H7 (cell line): ENCODE measurements around the gene ARHGAP40. TPM values are rescaled to one million over a fixed set of nuclear protein-coding genes. Genes with fewer than 3 reads are reported as not detected.

Source experiments
- DNase-seq: peaks from one replicate; pipeline ENCODE4 v3.0.0; 2012
- H3K27me3 ChIP-seq: 2 replicates; pipeline ENCODE4 v1.6.0; 2011; ENCODE audit warnings: mild to moderate bottlenecking, low read length; ENCODE audit not compliant: control insufficient read depth, insufficient read depth
- H3K36me3 ChIP-seq: replicated peaks from 2 replicates; pipeline ENCODE4 v1.5.1; 2011; ENCODE audit warnings: low read length; ENCODE audit not compliant: control insufficient read depth, insufficient read depth
- H3K4me3 ChIP-seq: 2 replicates; pipeline ENCODE4 v1.5.1; 2011; ENCODE audit warnings: low read depth, mild to moderate bottlenecking, control low read depth, low read length, moderate library complexity; ENCODE audit not compliant: insufficient read depth
- total RNA-seq: library from RNA; depleted of rRNA; stranded (reverse); fragments of >200 nt; shearing (Covaris generic); gene quantifications from 2 replicates; pipeline ENCODE4 v1.2.3, GENCODE V29; 2014

The ARHGAP40 gene
- total RNA-seq, 1 experiment from 2014 or later: 13.2 TPM

DNA sequence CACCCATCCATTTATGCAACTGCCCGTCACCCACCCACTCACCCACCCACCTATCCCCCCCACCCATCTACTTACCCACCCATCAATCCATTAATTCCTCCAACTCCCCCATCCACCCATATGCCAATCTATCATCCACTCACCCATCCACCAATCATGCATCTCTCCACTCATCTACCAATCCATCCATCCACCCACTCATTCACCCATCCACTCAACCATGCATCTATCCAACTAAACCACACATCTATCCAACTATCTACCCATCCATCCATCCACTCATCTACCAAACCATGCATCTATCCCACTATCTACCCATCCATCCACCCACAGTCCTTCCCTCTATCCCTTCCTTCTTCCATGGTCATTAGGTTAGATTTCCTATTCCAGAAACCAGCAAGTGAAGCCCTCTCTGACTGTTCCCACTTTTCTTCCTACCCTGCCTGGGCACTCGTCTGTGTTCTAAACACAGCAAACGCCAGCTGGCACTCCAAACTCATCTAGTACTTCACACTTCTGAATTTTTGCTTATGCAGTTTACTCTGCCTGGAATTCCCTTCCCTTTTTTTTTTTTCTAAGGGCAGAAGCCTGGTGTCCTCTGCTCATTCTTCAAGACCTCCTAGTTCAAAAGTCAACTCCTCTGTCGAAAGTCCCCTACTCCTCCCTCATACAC lies 43.1 kb downstream of the ARHGAP40 start:
- Histone ChIP-seq H3K27me3 (peaks cover 18% of the 10 kb centered on the region), H3K36me3 (no peaks in the 10 kb centered on the region), H3K4me3 (no peak overlapping the region)
- DNase-seq: no peak

DNA sequence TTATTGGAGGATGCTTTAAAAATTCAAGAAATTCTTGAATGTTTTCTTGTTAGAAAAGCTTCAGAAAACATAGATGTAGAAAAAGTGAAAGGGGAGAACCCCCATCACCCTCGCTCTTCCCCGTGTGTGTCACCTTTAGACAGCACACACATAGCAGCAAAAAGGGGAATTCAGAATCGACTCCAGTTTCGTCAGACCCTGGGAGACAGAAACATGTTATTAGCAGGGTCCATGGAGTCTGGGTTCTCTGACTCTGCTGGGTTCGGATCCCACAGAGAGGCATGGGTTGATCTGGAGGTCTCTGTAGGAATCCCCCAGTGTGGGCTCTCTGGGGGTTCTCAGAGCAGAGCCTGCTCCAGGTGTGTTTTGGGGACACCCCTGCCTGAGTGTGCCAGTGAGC lies 43.7 kb downstream of the ARHGAP40 start:
- H3K4me3 ChIP-seq: no peak overlapping the region
- peaks cover 18% of the 10 kb centered on the region for H3K27me3 ChIP-seq
- DNase-seq: no peak
- H3K36me3 ChIP-seq: no peaks in the 10 kb centered on the region

DNA sequence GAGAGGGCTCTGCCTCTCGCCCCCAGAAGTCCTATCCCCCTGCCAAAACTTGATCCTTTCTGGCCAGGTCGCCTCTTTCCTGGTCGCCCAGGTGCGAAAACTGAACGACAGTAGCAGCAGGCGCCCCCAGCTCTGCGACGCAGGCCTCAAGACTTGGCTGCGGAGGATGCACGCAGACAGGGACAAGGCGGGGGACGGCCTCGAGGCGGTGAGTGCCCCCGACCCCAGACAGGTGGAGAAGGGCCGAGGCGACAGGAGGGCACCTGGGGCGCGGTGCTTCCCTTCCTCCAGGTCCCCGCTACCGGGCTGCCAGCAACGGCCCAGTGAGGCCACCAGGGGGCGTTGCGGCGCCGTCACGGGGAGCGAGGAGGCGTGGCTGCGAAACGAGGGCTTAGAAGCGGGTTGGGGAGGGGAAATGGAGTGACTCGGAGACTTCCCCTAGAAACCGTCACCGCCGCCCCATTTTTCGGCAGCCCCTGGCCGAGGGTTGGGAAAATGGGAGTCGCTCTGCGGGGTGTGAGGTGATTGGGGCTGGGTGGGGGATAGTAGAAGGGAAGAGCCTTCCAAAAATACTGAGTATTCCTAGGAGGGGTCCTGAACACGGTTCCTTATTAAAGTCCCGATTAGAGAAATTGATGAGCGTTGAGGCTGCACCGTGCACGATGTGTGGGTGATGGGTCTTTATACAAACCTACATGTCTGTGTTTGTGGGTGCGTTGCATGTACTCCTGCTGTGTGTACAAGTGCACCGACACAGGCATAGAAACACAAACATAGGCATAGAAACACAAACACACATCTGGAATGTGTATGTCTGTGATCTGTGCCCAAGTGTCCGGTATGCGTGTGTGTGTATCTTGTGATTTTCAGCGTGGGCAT lies 44.6 kb downstream of the ARHGAP40 start:
- Histone ChIP-seq H3K4me3 (peak overlapping the region; percentile 24), H3K27me3 (peaks cover 18% of the 10 kb centered on the region), H3K36me3 (no peaks in the 10 kb centered on the region)
- peak; percentile 97 for DNase-seq

DNA sequence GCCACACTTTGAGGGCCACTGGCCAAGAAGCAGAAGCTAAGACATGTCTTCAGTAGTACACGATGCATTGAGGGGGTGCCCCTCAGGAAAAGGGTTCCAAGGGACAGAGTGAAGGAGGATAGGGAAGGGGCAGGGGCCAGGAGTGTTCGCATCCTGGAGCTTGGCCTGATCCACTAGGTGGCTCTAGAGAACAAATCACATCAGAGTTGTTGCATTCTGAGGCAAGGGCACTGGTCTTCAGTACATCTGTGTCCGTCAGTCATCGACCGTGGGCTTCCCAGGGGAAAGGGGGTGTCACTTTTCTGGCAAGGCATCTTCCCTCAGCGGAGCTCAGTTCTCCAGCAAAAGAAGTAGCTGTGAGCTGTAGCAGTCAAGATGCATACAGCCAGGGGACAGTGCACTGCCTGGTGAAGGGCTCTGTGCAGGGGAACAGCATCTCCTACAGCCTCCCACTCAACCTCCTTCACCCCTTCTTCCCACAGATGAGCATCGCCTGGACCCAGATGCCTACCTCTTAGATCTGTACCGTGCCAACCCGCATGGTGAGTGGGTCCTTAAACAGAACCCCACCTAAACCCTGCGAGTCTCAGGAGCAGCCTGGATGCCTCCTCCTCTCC lies 47.8 kb downstream of the ARHGAP40 start:
- no peaks in the 10 kb centered on the region for H3K36me3 ChIP-seq
- H3K27me3 ChIP-seq: peaks cover 18% of the 10 kb centered on the region
- H3K4me3 ChIP-seq: no peak overlapping the region
- DNase-seq: peak; percentile 83

DNA sequence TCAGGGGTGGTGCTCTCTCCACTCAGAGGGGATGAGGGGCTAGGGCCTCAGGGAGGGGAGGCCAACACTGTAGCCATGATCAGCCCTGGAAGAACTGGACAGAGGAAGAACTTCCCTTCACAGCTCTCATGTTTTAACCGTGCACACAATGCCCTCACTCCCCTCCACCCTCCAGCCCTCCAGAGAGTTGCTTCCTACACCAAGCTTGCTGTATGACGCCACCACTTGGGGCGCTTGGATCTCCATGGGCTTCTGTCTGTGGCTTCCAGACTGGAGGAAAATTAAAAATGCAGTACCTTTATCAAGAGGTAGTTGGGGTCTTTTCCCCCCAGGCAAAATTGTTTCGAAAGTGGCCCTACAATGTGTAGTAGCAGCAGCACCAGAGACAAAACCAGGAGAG lies 48.4 kb downstream of the ARHGAP40 start:
- H3K4me3 ChIP-seq: no peak overlapping the region
- H3K27me3 ChIP-seq: peaks cover 14% of the 10 kb centered on the region
- DNase-seq: no peak
- H3K36me3 ChIP-seq: no peaks in the 10 kb centered on the region

DNA sequence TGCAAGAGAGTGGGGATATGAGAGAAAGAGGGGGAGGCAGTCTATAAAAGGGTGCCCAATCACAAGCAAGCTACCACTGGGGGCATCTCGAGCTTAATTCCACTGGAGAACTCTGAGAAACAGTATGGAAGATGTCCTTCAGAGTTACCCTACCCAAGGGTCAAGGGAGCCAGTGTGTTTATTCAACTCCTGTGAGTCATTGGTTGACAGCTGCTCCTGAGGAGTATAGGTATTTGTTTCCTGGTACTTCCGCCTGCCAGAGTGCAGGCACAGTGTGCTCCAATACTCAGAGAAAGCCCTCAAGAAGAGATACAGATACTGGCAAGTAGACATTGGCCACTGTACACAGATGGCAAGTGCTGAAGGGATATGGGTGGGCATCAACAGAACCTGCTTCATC lies 49.5 kb downstream of the ARHGAP40 start:
- no peak for DNase-seq
- no peaks in the 10 kb centered on the region for H3K36me3 ChIP-seq
- H3K27me3 ChIP-seq: peaks cover 5% of the 10 kb centered on the region; the same call in 1 of the 2 replicates
- no peak overlapping the region for H3K4me3 ChIP-seq

DNA sequence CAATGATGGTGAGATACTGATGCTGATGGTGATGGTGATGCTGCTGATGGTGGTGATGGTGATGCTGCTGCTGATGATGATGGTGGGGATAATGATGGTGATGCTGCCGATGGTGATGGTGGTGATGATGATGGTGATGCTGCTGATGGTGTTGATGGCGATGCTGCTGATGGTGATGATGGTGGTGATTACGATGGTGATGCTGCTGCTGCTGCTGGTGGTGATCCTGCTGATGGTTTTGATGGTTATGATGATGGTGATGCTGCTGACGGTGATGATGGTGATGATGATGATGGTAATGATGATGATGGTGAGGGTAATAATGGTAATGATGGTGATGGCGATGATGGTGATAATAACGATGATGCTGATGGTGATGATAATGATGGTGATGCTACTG lies 50.0 kb downstream of the ARHGAP40 start:
- Histone ChIP-seq H3K27me3 (peaks cover 4% of the 10 kb centered on the region; the same call in 1 of the 2 replicates), H3K36me3 (no peaks in the 10 kb centered on the region), H3K4me3 (no peak overlapping the region)
- DNase-seq: no peak

DNA sequence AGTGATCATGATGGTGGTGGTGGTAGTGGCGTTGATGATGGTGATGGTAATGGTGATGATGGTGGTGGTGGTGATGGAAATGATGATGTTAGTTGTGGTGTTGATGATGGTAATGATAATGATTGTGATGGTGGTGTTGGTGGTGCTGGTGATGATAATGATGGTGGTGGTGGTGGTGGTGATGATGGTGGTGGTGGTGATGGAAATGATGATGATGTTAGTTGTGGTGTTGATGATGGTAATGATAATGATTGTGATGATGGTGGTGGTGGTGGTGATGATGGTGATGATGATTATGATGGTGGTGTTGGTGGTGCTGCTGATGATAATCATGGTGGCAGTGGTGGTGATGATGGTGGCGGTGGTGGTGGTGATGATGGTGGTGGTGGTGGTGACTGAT lies 51.4 kb downstream of the ARHGAP40 start:
- DNase-seq: no peak
- Histone ChIP-seq H3K27me3 (no peaks in the 10 kb centered on the region; the same call in none of the 2 replicates), H3K36me3 (no peaks in the 10 kb centered on the region), H3K4me3 (no peak overlapping the region)

DNA sequence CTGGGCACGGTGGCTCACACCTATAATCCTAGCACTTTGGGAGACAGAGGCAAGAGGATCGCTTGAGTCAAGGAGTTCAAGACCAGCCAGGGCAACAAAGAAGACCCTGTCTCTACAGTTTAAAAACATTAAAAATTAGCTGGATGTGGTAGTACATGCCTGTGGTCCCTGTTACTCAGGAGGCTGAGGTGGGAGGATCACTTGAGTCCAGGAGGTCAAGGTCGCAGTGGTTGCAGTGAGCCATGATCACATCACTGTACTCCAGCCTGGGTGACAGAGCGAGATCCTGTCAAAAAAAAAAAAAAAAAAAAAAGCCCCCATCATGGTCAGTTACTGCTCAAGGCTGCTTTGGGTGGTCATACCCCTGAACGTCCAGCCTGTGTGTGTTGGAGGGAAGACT lies 55.8 kb downstream of the ARHGAP40 start:
- Histone ChIP-seq H3K27me3 (no peaks in the 10 kb centered on the region; the same call in 1 of the 2 replicates), H3K4me3 (no peak overlapping the region), H3K36me3 (no peaks in the 10 kb centered on the region)
- DNase-seq: no peak

DNA sequence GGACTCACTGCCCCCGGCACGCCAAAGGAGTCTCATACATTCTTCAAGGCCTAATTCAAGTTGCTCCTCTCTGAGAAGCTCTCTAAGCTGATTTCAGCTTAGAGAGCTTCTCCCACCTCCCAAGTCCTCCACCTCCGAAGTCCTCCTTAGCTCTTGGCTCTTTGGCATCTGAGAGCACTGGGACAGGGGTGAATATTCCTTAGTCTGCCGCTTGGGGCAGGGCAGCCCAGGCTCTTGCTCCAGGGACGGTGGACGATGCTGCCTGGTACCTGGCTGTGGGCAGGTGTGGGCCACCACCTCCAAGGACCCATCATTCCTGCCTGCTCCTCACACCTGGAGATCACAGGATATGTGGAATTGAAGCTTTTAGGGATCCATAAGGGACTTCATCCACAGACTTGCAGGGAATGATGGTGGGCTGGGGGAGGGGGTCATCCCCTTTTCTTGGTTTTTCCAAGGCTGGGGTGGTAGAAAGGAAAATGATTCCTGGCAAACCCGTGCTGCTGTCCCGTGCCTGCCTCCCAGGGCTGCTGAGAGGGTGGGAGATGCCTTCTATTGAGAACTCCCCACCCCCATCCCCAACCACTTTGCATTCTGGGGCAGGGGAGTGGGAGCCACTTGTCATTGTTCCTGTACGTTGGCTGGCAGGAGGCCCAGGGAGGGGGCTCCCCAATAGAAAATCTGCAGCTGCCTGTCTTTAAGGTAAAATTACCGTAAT lies 57.4 kb downstream of the ARHGAP40 start:
- DNase-seq: peak; percentile 85
- Histone ChIP-seq H3K27me3 (no peaks in the 10 kb centered on the region; the same call in 1 of the 2 replicates), H3K4me3 (no peak overlapping the region), H3K36me3 (no peaks in the 10 kb centered on the region)

DNA sequence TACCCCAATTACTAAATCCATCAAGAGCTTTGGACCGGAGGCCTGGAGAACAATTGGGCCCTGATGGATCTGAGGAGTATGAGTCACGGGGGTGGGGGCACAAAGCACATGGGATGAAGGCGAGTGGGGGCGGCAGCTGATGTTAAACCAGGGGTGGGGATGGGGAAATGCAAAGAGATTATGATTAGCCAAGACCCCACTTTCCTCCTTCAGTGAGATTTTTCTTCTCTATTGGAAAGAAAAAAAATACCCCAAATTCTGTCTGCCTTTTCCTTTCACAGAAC lies 57.9 kb downstream of the ARHGAP40 start:
- H3K27me3 ChIP-seq: no peaks in the 10 kb centered on the region; the same call in 1 of the 2 replicates
- no peak for DNase-seq
- H3K36me3 ChIP-seq: no peaks in the 10 kb centered on the region
- H3K4me3 ChIP-seq: no peak overlapping the region

DNA sequence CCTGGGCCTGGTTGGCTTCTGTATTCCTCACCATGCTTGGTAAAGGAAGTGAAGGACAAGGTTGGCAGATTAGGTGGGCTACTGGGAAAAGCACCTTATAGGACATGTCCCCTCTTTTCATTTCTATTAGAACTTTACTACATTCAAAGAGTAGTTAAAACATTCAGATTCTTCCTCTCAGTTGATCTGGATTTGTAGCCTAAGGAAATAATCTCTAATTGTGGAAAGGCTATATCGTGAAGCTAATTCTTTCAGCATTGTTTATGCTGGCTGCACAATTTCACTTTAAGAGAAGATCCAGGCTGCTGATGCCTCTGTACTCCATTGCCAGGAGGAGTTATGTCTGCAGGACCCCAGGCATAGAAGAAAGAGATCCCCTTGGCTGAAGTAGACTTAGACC lies 58.8 kb downstream of the ARHGAP40 start:
- Histone ChIP-seq H3K4me3 (no peak overlapping the region), H3K36me3 (no peaks in the 10 kb centered on the region), H3K27me3 (no peaks in the 10 kb centered on the region; the same call in 1 of the 2 replicates)
- DNase-seq: no peak

DNA sequence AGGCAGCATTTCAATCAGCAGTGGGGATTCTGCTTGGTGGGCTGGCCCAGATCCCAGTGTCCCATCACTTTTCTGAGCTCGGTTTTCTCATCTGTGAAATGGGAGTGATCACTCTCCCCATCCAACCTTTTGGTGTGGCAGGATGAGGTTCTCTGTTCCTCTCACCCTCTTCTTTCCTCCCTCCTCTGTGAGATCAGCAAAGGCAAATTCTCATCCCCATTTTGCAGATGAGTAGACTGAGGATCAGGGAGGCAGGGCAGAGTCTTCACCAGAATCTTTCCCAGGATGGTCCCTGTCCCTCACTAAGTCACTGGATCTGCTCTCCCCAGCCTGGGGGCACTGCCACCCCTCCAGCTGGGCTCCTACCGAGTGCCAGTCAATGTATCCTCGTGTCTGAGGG lies 62.1 kb downstream of the ARHGAP40 start:
- Histone ChIP-seq H3K27me3 (no peaks in the 10 kb centered on the region; the same call in 1 of the 2 replicates), H3K36me3 (no peaks in the 10 kb centered on the region), H3K4me3 (no peak overlapping the region)
- no peak for DNase-seq

DNA sequence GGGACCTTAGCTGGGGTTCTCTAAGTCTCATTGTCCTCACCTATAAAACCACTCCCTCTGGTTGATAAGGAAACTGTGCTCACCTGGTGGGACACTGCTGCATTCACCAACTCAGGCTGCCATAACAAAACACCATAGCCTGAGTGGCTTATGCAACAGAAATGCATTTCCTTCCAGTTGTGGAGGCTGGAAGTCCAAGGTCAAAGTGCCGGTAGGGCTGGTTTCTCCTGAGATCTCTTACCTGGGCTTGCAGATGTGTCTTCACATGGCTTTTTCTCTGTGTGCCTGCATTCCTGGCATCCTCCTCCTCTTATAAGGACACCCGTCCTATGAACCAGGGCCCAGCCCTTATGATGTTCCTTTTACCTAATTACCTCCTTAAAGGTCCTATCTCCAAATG lies 62.7 kb downstream of the ARHGAP40 start:
- Histone ChIP-seq H3K27me3 (no peaks in the 10 kb centered on the region; the same call in none of the 2 replicates), H3K4me3 (no peak overlapping the region), H3K36me3 (no peaks in the 10 kb centered on the region)
- no peak for DNase-seq
